Right lobe of liver (tissue), 6 donors: ENCODE measurements around the gene ISL1. TPM values are rescaled to one million over a fixed set of nuclear protein-coding genes. Genes with fewer than 3 reads are reported as not detected.

ENCODE experiments used
- ATAC-seq, 4 donors: fragments of 200-7000 bp; cut with Tn5 transposase; one replicate each; pipeline ENCODE4 v1.9.1; 2020; ENCODE audit warnings: mild to moderate bottlenecking in 4 of 4, moderate library complexity in 4 of 4
- DNase-seq, 3 donors: peaks; one replicate each; pipeline ENCODE4 v3.0.0-alpha.2; 2020
- H3K27ac ChIP-seq, 3 donors: fragments of 200-600 bp; one replicate each; pipeline ENCODE4 v1.8.0; 2022
- H3K27me3 ChIP-seq, 2 donors: fragments of 200-600 bp; one replicate each; pipeline ENCODE4 v1.8.0; 2022
- H3K36me3 ChIP-seq, 4 donors: fragments of 200-600 bp; sonication (generic) in 1 of 4; one replicate each; pipeline versions ENCODE4 v1.5.1 to v1.8.0; 2017 to 2022; ENCODE audit warnings: control low read depth in 1 of 4
- H3K4me1 ChIP-seq, 4 donors: fragments of 200-600 bp; sonication (generic) in 1 of 4; one replicate each; pipeline versions ENCODE4 v1.5.1 to v1.8.0; 2017 to 2022; ENCODE audit warnings: control low read depth in 1 of 4
- H3K4me3 ChIP-seq, 3 donors: fragments of 200-600 bp; one replicate each; pipeline ENCODE4 v1.8.0; 2022
- H3K9me3 ChIP-seq, 4 donors: fragments of 200-600 bp; sonication (generic) in 1 of 4; one replicate each; pipeline versions ENCODE4 v1.5.1 to v1.8.0; 2017 to 2022; ENCODE audit warnings: control low read depth in 1 of 4
- POLR2A ChIP-seq: fragments of 450-650 bp; IDR thresholded peaks from one replicate; pipeline ENCODE4 v1.6.1; 2017; ENCODE audit warnings: antibody characterized with exemption, mild to moderate bottlenecking
- WGBS: methylation state at CpG from one replicate; pipeline ENCODE4 v1.1.6; 2018; ENCODE audit warnings: low coverage, low lambda C conversion rate; ENCODE audit not compliant: insufficient coverage; ENCODE audit errors: missing lambda C conversion rate; 5-methylcytosine and 5-hydroxymethylcytosine counted together
- intact Hi-C, 2 donors: fragments of 100-400 bp; cut with DNase I; formaldehyde crosslinking; loops; one replicate each; pipeline versions ENCODE4 v1.11.2 to v1.14.1; 2022
- total RNA-seq, 6 experiments: library from RNA; depleted of rRNA in 2 of 6; stranded (reverse); fragments of >200 nt in 2 of 6; fragmentation: NEBNext Ultra II Directional in 3 of 6; extraction: Animal tissue kit (Norgen Biotek cat#: 25700) in 3 of 6; gene quantifications; one replicate each; pipeline versions ENCODE4 v1.1.0 to v1.2.4, GENCODE V29; 2016 to 2023
- TF ChIP-seq, protein P1 (sequence below), 4 donors: fragments of 200-600 bp in 3 of 4; fragments of 450-650 bp in 1 of 4; IDR thresholded peaks; one replicate each; pipeline versions ENCODE4 v1.5.1 to v1.8.0; 2016 to 2022; ENCODE audit warnings: antibody characterized with exemption in 4 of 4, mild to moderate bottlenecking in 2 of 4
- donor health status: DM: no; HTN: yes; CAD: no.
- donor health status: DM: no; HTN: no; CAD: no.
- donor health status: DM: no; HTN: no; CAD: no.
- donor health status: DM: no; HTN: yes; CAD: no.
- donor health status: DM: no; HTN: yes; CAD: no.

Gene ISL1
- total RNA-seq, 6 experiments from 2014 or later: not detected

DNA sequence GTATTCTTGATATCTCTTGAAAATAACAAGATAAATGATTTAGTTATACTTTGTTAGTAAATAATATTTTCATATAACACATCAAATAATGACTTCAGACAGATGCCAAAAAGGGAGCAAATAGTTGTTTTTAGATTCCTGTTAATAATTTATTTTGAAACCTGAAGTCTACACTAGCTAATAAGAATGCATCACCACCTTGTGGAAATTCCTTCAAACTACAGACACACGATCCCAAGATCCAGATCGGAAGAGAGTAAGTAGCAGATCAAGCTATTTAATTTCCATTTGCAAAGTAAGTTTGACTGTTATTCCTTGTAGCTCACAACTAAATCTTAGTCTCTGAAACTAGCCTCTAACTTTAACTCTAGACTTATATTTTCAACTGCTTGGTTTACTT, 35.5 kb upstream of the ISL1 start:
- Histone ChIP-seq H3K4me3 (no peak overlapping the region), H3K27me3 (no peaks in the 10 kb centered on the region), H3K36me3 (no peaks in the 10 kb centered on the region), H3K4me1 (no peaks in the 10 kb centered on the region), H3K9me3 (no peaks in the 10 kb centered on the region), H3K27ac (no peak overlapping the region)
- intact Hi-C loops: no loop called here
- 54% methylated on average over 2 of the region's 2 CpGs for WGBS
- ATAC-seq (peak in 1 of 4 donors; percentile 29), DNase-seq (no peak)
- TF ChIP-seq, protein P1, sequence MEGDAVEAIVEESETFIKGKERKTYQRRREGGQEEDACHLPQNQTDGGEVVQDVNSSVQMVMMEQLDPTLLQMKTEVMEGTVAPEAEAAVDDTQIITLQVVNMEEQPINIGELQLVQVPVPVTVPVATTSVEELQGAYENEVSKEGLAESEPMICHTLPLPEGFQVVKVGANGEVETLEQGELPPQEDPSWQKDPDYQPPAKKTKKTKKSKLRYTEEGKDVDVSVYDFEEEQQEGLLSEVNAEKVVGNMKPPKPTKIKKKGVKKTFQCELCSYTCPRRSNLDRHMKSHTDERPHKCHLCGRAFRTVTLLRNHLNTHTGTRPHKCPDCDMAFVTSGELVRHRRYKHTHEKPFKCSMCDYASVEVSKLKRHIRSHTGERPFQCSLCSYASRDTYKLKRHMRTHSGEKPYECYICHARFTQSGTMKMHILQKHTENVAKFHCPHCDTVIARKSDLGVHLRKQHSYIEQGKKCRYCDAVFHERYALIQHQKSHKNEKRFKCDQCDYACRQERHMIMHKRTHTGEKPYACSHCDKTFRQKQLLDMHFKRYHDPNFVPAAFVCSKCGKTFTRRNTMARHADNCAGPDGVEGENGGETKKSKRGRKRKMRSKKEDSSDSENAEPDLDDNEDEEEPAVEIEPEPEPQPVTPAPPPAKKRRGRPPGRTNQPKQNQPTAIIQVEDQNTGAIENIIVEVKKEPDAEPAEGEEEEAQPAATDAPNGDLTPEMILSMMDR (IDR thresholded peaks at IDR 0.05): peak; percentile 11 to 36 (median 24)
- TF ChIP-seq POLR2A: no peak

DNA sequence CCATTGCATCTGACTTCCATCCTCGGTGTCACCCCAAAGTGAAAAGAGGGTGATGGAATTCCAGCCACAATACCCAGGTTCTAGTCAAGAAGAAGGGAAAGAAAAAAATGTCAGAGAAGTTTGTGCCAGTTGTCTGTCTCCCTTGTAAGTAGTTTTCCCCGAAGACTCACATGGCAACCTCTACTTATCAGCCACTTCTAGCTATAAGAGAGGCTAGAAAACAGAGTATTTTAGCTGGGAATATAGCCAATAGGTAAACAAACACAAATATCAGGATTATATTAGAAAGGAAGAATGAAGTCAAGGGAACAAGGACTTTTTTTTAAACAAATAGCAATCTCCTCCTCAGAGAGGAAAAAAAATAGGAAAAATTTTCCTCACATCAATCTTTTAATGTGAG, 12.2 kb upstream of the ISL1 start:
- Histone ChIP-seq H3K27me3 (peaks cover 0 to 6% of the 10 kb centered on the region in 2 donors), H3K4me3 (no peak overlapping the region), H3K4me1 (no peaks in the 10 kb centered on the region), H3K36me3 (no peaks in the 10 kb centered on the region), H3K9me3 (no peaks in the 10 kb centered on the region), H3K27ac (no peak overlapping the region)
- WGBS: 42% methylated on average over 2 of the region's 2 CpGs
- TF ChIP-seq, protein P1 (IDR thresholded peaks at IDR 0.05): no peak
- no peak for TF ChIP-seq POLR2A
- no peak for ATAC-seq
- no peak for DNase-seq
- intact Hi-C loops: no loop called here

DNA sequence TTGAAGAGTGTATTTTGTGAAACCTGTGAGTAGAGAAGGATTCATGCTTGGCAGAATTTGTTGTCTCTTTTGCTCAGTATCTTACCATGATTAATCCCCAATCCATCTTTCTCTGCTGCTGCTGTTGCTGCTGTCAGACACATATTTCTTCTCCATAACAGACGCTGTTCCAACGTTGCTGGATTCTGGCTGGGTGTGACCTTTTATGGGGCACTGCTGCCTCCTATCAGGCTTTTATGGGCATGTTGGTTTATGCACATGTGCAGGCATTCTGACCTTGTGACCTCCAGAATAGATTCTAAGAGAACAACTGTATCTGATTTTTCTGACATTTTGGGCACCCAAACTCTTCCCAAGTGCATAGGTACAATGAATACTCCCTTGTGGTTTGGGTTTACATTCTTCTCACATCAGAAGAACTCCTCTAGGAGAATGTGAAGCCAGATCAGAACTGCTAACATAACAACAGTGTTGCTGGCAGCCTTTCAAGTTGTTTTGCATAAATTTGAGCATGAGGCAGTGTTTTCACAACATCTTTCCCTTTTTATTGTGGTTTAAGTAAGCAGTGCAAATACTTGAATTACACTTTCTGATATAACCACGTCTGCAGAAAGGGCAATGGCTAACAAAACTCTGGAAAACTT, 9.2 kb upstream of the ISL1 start:
- Histone ChIP-seq H3K4me1 (peaks cover 0 to 7% (median 0%) of the 10 kb centered on the region in 4 donors), H3K9me3 (no peaks in the 10 kb centered on the region), H3K27ac (no peak overlapping the region), H3K36me3 (no peaks in the 10 kb centered on the region), H3K4me3 (no peak overlapping the region), H3K27me3 (peaks cover 8 to 27% of the 10 kb centered on the region in 2 donors)
- WGBS: 15% methylated on average over 3 of the region's 3 CpGs
- DNase-seq (no peak), ATAC-seq (no peak)
- intact Hi-C loops: no loop called here
- no peak for TF ChIP-seq POLR2A
- TF ChIP-seq, protein P1 (IDR thresholded peaks at IDR 0.05): no peak

GRCh38 chr5:51375084-51375483, 8.2 kb upstream of the ISL1 start:
- H3K4me1 ChIP-seq: peaks cover 0 to 8% (median 0%) of the 10 kb centered on the region in 4 donors
- DNase-seq (no peak), ATAC-seq (no peak)
- no peak overlapping the region for H3K4me3 ChIP-seq
- no peak for TF ChIP-seq POLR2A
- TF ChIP-seq, protein P1 (IDR thresholded peaks at IDR 0.05): no peak
- H3K9me3 ChIP-seq: no peaks in the 10 kb centered on the region
- H3K36me3 ChIP-seq: no peaks in the 10 kb centered on the region
- H3K27ac ChIP-seq: no peak overlapping the region
- WGBS: 84% methylated on average over 7 of the region's 7 CpGs
- intact Hi-C loops: no loop called here
- peaks cover 16 to 36% of the 10 kb centered on the region in 2 donors for H3K27me3 ChIP-seq
